Fibroblast of the aortic adventitia (primary cell): ENCODE results near the gene CCM2. TPM values are rescaled to one million over a fixed set of nuclear protein-coding genes. Genes with fewer than 3 reads are reported as not detected.

Experiments used
- DNase-seq: peaks from one replicate; pipeline ENCODE4 v3.0.0-alpha.2; 2010; ENCODE audit warnings: low read depth
- H3K4me3 ChIP-seq: 2 replicates; pipeline ENCODE4 v1.5.1; 2011; ENCODE audit warnings: low read depth, mild to moderate bottlenecking, control low read depth, low read length, moderate library complexity
- total RNA-seq: library from RNA; depleted of rRNA; stranded (reverse); fragments of >200 nt; gene quantifications from 2 replicates; pipeline ENCODE4 v1.2.3, GENCODE V29; 2012; ENCODE audit warnings: low replicate concordance
- TF ChIP-seq, protein P1 (sequence below): IDR thresholded peaks from 2 replicates; pipeline ENCODE4 v1.5.1; 2011; ENCODE audit warnings: mild to moderate bottlenecking, low read length, control low read depth, inconsistent platforms; ENCODE audit not compliant: insufficient read depth

Gene CCM2
- total RNA-seq, 1 donor = 42.9 TPM

- TF ChIP-seq, protein P1, sequence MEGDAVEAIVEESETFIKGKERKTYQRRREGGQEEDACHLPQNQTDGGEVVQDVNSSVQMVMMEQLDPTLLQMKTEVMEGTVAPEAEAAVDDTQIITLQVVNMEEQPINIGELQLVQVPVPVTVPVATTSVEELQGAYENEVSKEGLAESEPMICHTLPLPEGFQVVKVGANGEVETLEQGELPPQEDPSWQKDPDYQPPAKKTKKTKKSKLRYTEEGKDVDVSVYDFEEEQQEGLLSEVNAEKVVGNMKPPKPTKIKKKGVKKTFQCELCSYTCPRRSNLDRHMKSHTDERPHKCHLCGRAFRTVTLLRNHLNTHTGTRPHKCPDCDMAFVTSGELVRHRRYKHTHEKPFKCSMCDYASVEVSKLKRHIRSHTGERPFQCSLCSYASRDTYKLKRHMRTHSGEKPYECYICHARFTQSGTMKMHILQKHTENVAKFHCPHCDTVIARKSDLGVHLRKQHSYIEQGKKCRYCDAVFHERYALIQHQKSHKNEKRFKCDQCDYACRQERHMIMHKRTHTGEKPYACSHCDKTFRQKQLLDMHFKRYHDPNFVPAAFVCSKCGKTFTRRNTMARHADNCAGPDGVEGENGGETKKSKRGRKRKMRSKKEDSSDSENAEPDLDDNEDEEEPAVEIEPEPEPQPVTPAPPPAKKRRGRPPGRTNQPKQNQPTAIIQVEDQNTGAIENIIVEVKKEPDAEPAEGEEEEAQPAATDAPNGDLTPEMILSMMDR = no peak
- H3K4me3 ChIP-seq = no peak overlapping the region
- DNase-seq = no peak
Observed at GRCh38 chr7:45035371-45035770, 35.4 kb downstream of the CCM2 start.

DNA sequence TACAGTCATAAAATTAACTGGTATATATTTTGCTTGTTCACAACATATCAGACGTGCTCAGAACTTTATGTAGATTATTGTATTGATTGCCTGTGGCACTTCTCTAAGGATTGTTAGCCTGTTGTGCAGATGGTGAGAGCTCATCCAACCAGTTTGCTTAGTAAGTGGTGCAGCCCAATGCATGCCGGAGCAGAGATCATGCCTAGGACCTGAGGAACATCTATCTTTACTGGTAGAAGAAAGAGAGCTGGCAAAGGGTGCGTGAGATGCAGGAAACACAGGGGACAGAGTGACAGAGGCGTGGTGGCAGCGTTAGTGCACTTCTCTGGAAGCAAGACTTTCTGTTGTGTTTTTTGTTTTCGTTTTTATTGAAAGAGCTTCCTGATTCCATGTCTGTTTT lies 35.9 kb downstream of the CCM2 start:
- TF ChIP-seq, protein P1 = no peak
- no peak overlapping the region for H3K4me3 ChIP-seq
- DNase-seq = no peak

DNA sequence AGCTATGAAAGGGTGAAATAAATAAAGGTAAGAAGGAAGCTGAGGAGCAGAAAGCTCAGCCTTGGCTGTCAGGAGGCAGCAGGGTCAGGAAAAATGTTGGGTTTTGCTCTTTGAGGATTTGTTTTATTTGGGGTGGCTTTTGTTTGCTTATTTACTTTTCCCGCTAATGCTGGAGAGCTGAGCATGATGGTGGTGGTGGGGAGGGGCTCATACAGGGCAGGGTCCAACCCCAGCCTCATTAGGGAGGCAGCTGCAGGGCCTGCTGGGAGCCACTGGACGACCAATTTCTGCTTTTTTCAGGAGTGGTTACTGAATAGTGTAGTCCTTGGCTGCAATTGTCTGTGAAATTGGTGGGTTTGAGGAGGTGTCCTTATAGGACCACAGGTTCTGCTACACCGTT lies 36.3 kb downstream of the CCM2 start:
- DNase-seq = no peak
- TF ChIP-seq, protein P1 = no peak

GRCh38 chr7:45036796-45037195 lies 36.8 kb downstream of the CCM2 start:
- DNase-seq = no peak
- TF ChIP-seq, protein P1 = no peak
- H3K4me3 ChIP-seq = no peak overlapping the region

More for the DNA sequence above, 36.3 kb downstream of the CCM2 start:
- no peak overlapping the region for H3K4me3 ChIP-seq

- H3K4me3 ChIP-seq = no peak overlapping the region
- DNase-seq = no peak
- TF ChIP-seq, protein P1 = no peak
Observed at GRCh38 chr7:45037876-45038275, 37.9 kb downstream of the CCM2 start.

- TF ChIP-seq, protein P1 = no peak
- no peak overlapping the region for H3K4me3 ChIP-seq
- DNase-seq = no peak
Observed at GRCh38 chr7:45039106-45039505, 39.1 kb downstream of the CCM2 start.

DNA sequence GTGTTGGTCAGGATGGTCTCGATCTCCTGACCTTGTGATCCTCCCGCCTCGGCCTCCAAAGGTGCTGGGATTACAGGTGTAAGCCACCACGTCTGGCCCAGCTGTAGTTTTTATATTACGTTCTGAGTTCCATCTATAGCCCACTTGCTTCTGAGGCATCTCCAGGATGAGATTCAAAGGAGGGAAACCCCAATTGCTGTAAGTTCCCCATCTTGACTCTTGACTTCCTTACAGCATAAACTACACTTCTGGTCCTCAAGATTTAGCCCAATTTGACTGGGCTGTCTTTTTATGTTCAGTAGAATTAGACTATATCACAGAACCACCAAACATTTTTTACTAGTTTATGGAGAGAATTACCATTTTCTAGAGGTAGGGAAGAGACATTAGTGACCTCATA lies 44.3 kb downstream of the CCM2 start:
- no peak for DNase-seq
- TF ChIP-seq, protein P1 = no peak

More for the DNA sequence above, 44.3 kb downstream of the CCM2 start:
- no peak overlapping the region for H3K4me3 ChIP-seq
